ENCODE results near the gene FAM171A1. TPM values are rescaled to one million over a fixed set of nuclear protein-coding genes. Genes with fewer than 3 reads are reported as not detected.

Gene FAM171A1
- total and polyA plus RNA-seq, 2 donors (not counting 1 experiment from before 2014, with no cell fraction given) = 0.09 TPM; not detected in 1

GRCh38 chr10:15225511-15225910 is 145.6 kb downstream of the FAM171A1 start:
- Histone ChIP-seq H3K9ac (ENCODE audit: low read length) (no peak overlapping the region), H3K27ac (ENCODE audit: low read length in 2 of 2) (no peak overlapping the region), H3K4me1 (ENCODE audit: control insufficient read depth in 2 of 2, insufficient read depth in 2 of 2, low read length in 2 of 2) (no peaks in the 10 kb centered on the region), H3K79me2 (ENCODE audit: control insufficient read depth, insufficient read depth, low read length) (no peaks in the 10 kb centered on the region), H3K36me3 (replicated peaks in 1 of 2; ENCODE audit: control extremely low read depth in 1 of 2, control insufficient read depth in 1 of 2, extremely low read depth in 1 of 2, insufficient read depth in 2 of 2, low read length in 1 of 2) (no peaks in the 10 kb centered on the region), H3K4me3 (ENCODE audit: control extremely low read depth in 1 of 5, extremely low read depth in 1 of 5, insufficient read depth in 1 of 5, low read depth in 2 of 5, low read length in 4 of 5) (no peak overlapping the region), H4K20me1 (ENCODE audit: control insufficient read depth, insufficient read depth, low read length, poor library complexity, severe bottlenecking) (no peaks in the 10 kb centered on the region), H3K27me3 (replicated peaks in 1 of 4; ENCODE audit: control extremely low read depth in 1 of 4, control insufficient read depth in 3 of 4, insufficient read depth in 4 of 4, low read length in 3 of 4) (peaks cover 0 to 2% (median 0%) of the 10 kb centered on the region in 4 experiments), H3K9me3 (ENCODE audit: control extremely low read depth in 1 of 3, control insufficient read depth in 2 of 3, insufficient read depth in 1 of 3, low read length in 2 of 3) (peaks cover 0 to 25% (median 4%) of the 10 kb centered on the region in 3 donors), H2AFZ (ENCODE audit: insufficient read depth, low read depth, low read length, poor library complexity, severe bottlenecking) (no peak overlapping the region), H3K4me2 (replicated peaks; ENCODE audit: low read depth, low read length, poor library complexity, severe bottlenecking) (no peak overlapping the region)
- ChIA-PET POLR2A (no interaction called here), CTCF (interaction anchor here (1.1 kb wide), 1 partner anchor 16 kb away, joined by 3 read pairs; no protein-coding TSS in a partner anchor)
- Mint-ChIP-seq H3K27ac (no peak overlapping the region), H3K4me3 (no peak overlapping the region), H3K27me3 (peaks cover 19% of the 10 kb centered on the region), H3K9me3 (ENCODE audit: insufficient read depth) (no peaks in the 10 kb centered on the region), H3K4me1 (no peaks in the 10 kb centered on the region)
- ATAC-seq (ENCODE audit: low read depth) (no peak), DNase-seq (no peak)
- intact Hi-C loops (cut with micrococcal nuclease) = no loop called here
- TF ChIP-seq EZH2 (IDR thresholded peaks at IDR 0.05; ENCODE audit: borderline replicate concordance, insufficient read depth, low read depth, low read length, poor library complexity, severe bottlenecking) = no peak
- TF ChIP-seq, protein P1, sequence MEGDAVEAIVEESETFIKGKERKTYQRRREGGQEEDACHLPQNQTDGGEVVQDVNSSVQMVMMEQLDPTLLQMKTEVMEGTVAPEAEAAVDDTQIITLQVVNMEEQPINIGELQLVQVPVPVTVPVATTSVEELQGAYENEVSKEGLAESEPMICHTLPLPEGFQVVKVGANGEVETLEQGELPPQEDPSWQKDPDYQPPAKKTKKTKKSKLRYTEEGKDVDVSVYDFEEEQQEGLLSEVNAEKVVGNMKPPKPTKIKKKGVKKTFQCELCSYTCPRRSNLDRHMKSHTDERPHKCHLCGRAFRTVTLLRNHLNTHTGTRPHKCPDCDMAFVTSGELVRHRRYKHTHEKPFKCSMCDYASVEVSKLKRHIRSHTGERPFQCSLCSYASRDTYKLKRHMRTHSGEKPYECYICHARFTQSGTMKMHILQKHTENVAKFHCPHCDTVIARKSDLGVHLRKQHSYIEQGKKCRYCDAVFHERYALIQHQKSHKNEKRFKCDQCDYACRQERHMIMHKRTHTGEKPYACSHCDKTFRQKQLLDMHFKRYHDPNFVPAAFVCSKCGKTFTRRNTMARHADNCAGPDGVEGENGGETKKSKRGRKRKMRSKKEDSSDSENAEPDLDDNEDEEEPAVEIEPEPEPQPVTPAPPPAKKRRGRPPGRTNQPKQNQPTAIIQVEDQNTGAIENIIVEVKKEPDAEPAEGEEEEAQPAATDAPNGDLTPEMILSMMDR (IDR thresholded peaks at IDR 0.05) = no peak
- 98% methylated on average over 10 of the region's 10 CpGs for WGBS (ENCODE audit: insufficient coverage)

DNA sequence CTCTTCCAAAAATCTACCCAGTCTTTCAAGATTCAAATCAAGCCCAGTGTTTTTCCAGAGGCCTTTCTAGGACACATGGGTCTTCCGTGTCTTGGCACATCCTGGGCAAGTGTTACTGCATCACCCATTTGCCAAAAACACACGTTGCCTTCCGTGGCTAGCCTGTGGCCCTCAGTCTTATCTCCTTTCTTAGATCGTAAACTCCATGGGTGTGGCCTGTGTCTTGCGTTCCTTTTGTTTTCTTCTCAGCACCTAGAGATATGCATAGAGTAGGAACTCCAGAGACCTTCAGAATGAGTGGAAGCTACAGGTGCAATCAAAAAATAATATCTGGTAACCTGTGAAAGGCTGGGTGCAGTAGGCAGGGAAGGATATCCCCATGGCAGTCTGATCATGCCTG is 146.1 kb downstream of the FAM171A1 start:
- H3K27me3 Mint-ChIP-seq = peaks cover 15% of the 10 kb centered on the region

More for the DNA sequence above, 146.1 kb downstream of the FAM171A1 start:
- Histone ChIP-seq H2AFZ (ENCODE audit: insufficient read depth, low read depth, low read length, poor library complexity, severe bottlenecking) (no peak overlapping the region), H3K27ac (ENCODE audit: low read length in 2 of 2) (no peak overlapping the region), H3K9me3 (ENCODE audit: control extremely low read depth in 1 of 3, control insufficient read depth in 2 of 3, insufficient read depth in 1 of 3, low read length in 2 of 3) (peaks cover 0 to 25% (median 4%) of the 10 kb centered on the region in 3 donors), H3K4me3 (ENCODE audit: control extremely low read depth in 1 of 5, extremely low read depth in 1 of 5, insufficient read depth in 1 of 5, low read depth in 2 of 5, low read length in 4 of 5) (no peak overlapping the region), H3K36me3 (replicated peaks in 1 of 2; ENCODE audit: control extremely low read depth in 1 of 2, control insufficient read depth in 1 of 2, extremely low read depth in 1 of 2, insufficient read depth in 2 of 2, low read length in 1 of 2) (no peaks in the 10 kb centered on the region), H3K79me2 (ENCODE audit: control insufficient read depth, insufficient read depth, low read length) (no peaks in the 10 kb centered on the region), H3K4me2 (replicated peaks; ENCODE audit: low read depth, low read length, poor library complexity, severe bottlenecking) (no peak overlapping the region), H3K27me3 (replicated peaks in 1 of 4; ENCODE audit: control extremely low read depth in 1 of 4, control insufficient read depth in 3 of 4, insufficient read depth in 4 of 4, low read length in 3 of 4) (peaks cover 0 to 2% (median 0%) of the 10 kb centered on the region in 4 experiments), H3K9ac (ENCODE audit: low read length) (no peak overlapping the region), H3K4me1 (ENCODE audit: control insufficient read depth in 2 of 2, insufficient read depth in 2 of 2, low read length in 2 of 2) (no peaks in the 10 kb centered on the region), H4K20me1 (ENCODE audit: control insufficient read depth, insufficient read depth, low read length, poor library complexity, severe bottlenecking) (no peaks in the 10 kb centered on the region)
- intact Hi-C loops (cut with micrococcal nuclease) = no loop called here
- 97% methylated on average over 4 of the region's 5 CpGs for WGBS (ENCODE audit: insufficient coverage)
- H3K27ac Mint-ChIP-seq = no peak overlapping the region
- TF ChIP-seq EZH2 (IDR thresholded peaks at IDR 0.05; ENCODE audit: borderline replicate concordance, insufficient read depth, low read depth, low read length, poor library complexity, severe bottlenecking) = no peak
- TF ChIP-seq, protein P1 (IDR thresholded peaks at IDR 0.05) = no peak
- no peaks in the 10 kb centered on the region for H3K9me3 Mint-ChIP-seq (ENCODE audit: insufficient read depth)
- ChIA-PET CTCF (interaction anchor here (1.1 kb wide), 1 partner anchor 16 kb away, joined by 3 read pairs; no protein-coding TSS in a partner anchor), POLR2A (no interaction called here)
- no peak overlapping the region for H3K4me3 Mint-ChIP-seq
- no peaks in the 10 kb centered on the region for H3K4me1 Mint-ChIP-seq
- DNase-seq (no peak), ATAC-seq (ENCODE audit: low read depth) (no peak)
